K562 (cell line): ENCODE data around the gene SLX4IP. TPM values are rescaled to one million over a fixed set of nuclear protein-coding genes. Genes with fewer than 3 reads are reported as not detected.

Source experiments
- ATAC-seq: fragments of 200-7000 bp; cut with Tn5 transposase; 3 replicates; pipeline ENCODE4 v1.9.1; 2020; ENCODE audit warnings: moderate library complexity
- BruUV-seq: library from RNA; stranded (reverse); fragments of 400-500 nt; replicated peaks from 2 replicates; lab custom pipeline; 2021; lab: Mats Ljungman, UMichigan
- CTCF ChIA-PET: fragments of 300-600 bp; formaldehyde crosslinking; extraction: SDS; loops from one replicate; lab custom pipeline; 2021; ENCODE audit warnings: low intra/inter-chr PET ratio; lab: Yijun Ruan, JAX
- POLR2A ChIA-PET: fragments of 300-600, 350-650 bp; sonication (Branson Sonifier 250); formaldehyde crosslinking; extraction: SDS; loops from one replicate; lab custom pipeline; 2021; ENCODE audit warnings: antibody characterized with exemption, inconsistent platforms; lab: Yijun Ruan, JAX
- DNase-seq, 4 experiments: peaks; one replicate each; pipeline versions ENCODE4 v3.0.0 to v3.0.0-alpha.2; 2011 to 2018; ENCODE audit warnings: low spot score in 3 of 4, mixed read lengths in 3 of 4; ENCODE audit errors: extremely low read depth in 1 of 4
- FAIRE-seq: peaks from 2 replicates; lab custom pipeline; 2011; peaks lifted over from hg19 to GRCh38; lab: Jason Lieb, UNC
- H2AFZ ChIP-seq: 2 replicates; pipeline ENCODE4 v1.6.0; 2011; ENCODE audit warnings: low read depth, low read length, control low read depth, inconsistent platforms
- H3K27ac ChIP-seq: fragments of 200-600 bp; 3 replicates; pipeline ENCODE4 v1.8.0; 2011; ENCODE audit warnings: low read depth, mild to moderate bottlenecking, control low read depth, inconsistent platforms, low read length, moderate library complexity, mixed read lengths; ENCODE audit errors: extremely low read depth
- H3K27me3 ChIP-seq, 2 experiments: fragments of 300-600 bp in 1 of 2; 2 replicates in 1 of 2; 3 replicates in 1 of 2; pipeline versions ENCODE4 v1.6.0 to v1.8.0; 2011; ENCODE audit warnings: inconsistent platforms in 2 of 2, low read length in 2 of 2, mild to moderate bottlenecking in 1 of 2, mixed read lengths in 1 of 2, moderate library complexity in 1 of 2; ENCODE audit not compliant: control insufficient read depth in 2 of 2, insufficient read depth in 2 of 2
- H3K36me3 ChIP-seq: fragments of 300-600 bp; 3 replicates; pipeline ENCODE4 v1.8.0; 2011; ENCODE audit warnings: mild to moderate bottlenecking, low read length, inconsistent platforms; ENCODE audit not compliant: control insufficient read depth, insufficient read depth
- H3K4me1 ChIP-seq, 2 experiments: fragments of 200-600 bp in 1 of 2; replicated peaks in 1 of 2; 2 replicates in 1 of 2; 3 replicates in 1 of 2; pipeline versions ENCODE4 v1.5.1 to v1.8.0; 2011; ENCODE audit warnings: inconsistent platforms in 2 of 2, low read length in 2 of 2, mild to moderate bottlenecking in 1 of 2, mixed read lengths in 1 of 2, moderate library complexity in 1 of 2; ENCODE audit not compliant: control insufficient read depth in 2 of 2, insufficient read depth in 2 of 2
- H3K4me2 ChIP-seq: 2 replicates; pipeline ENCODE4 v1.6.1; 2011; ENCODE audit warnings: low read length, control low read depth, inconsistent platforms, mixed read lengths; ENCODE audit not compliant: insufficient read depth
- H3K4me3 ChIP-seq: fragments of 200-600 bp; sonication (generic), shearing (Covaris generic); 2 replicates; pipeline ENCODE4 v1.5.1; 2016; ENCODE audit warnings: control low read depth, inconsistent platforms
- H3K79me2 ChIP-seq: fragments of 200-600 bp; 3 replicates; pipeline ENCODE4 v1.8.0; 2011; ENCODE audit warnings: low read length, inconsistent platforms; ENCODE audit not compliant: control insufficient read depth, insufficient read depth
- H3K9ac ChIP-seq, 2 experiments: 2 replicates each; pipeline versions ENCODE4 v1.6.0 to v1.6.1; 2011; ENCODE audit warnings: low read depth in 2 of 2, low read length in 2 of 2, control low read depth in 1 of 2, inconsistent platforms in 1 of 2, mild to moderate bottlenecking in 1 of 2, mixed read lengths in 1 of 2; ENCODE audit not compliant: insufficient read depth in 1 of 2
- H3K9me1 ChIP-seq: one replicate; pipeline ENCODE4 v1.6.0; 2011; ENCODE audit warnings: inconsistent platforms, mild to moderate bottlenecking, low read length, moderate library complexity; ENCODE audit not compliant: control insufficient read depth, insufficient read depth
- H3K9me3 ChIP-seq: replicated peaks from 2 replicates; pipeline ENCODE4 v1.5.1; 2011; ENCODE audit warnings: low read depth, low read length, inconsistent platforms; ENCODE audit not compliant: control insufficient read depth, insufficient read depth
- H4K20me1 ChIP-seq: replicated peaks from 2 replicates; pipeline ENCODE4 v1.6.1; 2011; ENCODE audit warnings: low read length, inconsistent platforms, mixed read lengths; ENCODE audit not compliant: control insufficient read depth, insufficient read depth
- BRD4 ChIP-seq: fragments of 200-600 bp; sonication (generic); IDR thresholded peaks from 2 replicates; pipeline ENCODE4 v1.6.1; 2017; ENCODE audit warnings: inconsistent platforms
- ETV1 ChIP-seq: fragments of 450-650 bp; conservative IDR thresholded peaks from 2 replicates; pipeline ENCODE4 v1.6.1; 2016; ENCODE audit warnings: missing genetic modification characterization, control low read depth, low read depth, missing compliant biosample characterization
- KLF6 ChIP-seq: fragments of 250-450 bp; sonication (Bioruptor Pico); IDR thresholded peaks from 2 replicates; pipeline ENCODE4 v1.4.0; 2020; ENCODE audit warnings: mild to moderate bottlenecking, moderate library complexity, borderline replicate concordance
- LEF1 ChIP-seq: fragments of 450-650 bp; IDR thresholded peaks from 2 replicates; pipeline ENCODE4 v1.6.1; 2016; ENCODE audit warnings: mild to moderate bottlenecking
- NKRF ChIP-seq: fragments of 450-650 bp; IDR thresholded peaks from 2 replicates; pipeline ENCODE4 v1.6.1; 2016; ENCODE audit warnings: borderline replicate concordance
- PHF21A ChIP-seq: fragments of 450-650 bp; IDR thresholded peaks from 2 replicates; pipeline ENCODE4 v1.6.1; 2017; ENCODE audit warnings: low read depth, borderline replicate concordance
- PURB ChIP-seq: sonication (generic); formaldehyde crosslinking; IDR thresholded peaks from 2 replicates; pipeline ENCODE4 v1.9.0; 2021; ENCODE audit warnings: low read depth, mild to moderate bottlenecking, missing genetic modification reagents
- RNF2 ChIP-seq: sonication (generic); IDR thresholded peaks from 2 replicates; pipeline ENCODE4 v1.6.1; 2016
- XRCC5 ChIP-seq: fragments of 200-400 bp; formaldehyde crosslinking; IDR thresholded peaks from 2 replicates; pipeline ENCODE4 v1.6.1; 2017; ENCODE audit warnings: low read depth, mild to moderate bottlenecking, low read length
- ZNF12 ChIP-seq: sonication (generic); formaldehyde crosslinking; IDR thresholded peaks from 2 replicates; pipeline ENCODE4 v1.4.0; 2020; ENCODE audit warnings: mild to moderate bottlenecking, missing genetic modification reagents
- ZNF224 ChIP-seq: sonication (generic); formaldehyde crosslinking; IDR thresholded peaks from 2 replicates; pipeline ENCODE4 v1.8.0; 2022; ENCODE audit warnings: mild to moderate bottlenecking, missing genetic modification reagents
- ZNF778 ChIP-seq: fragments of 450-650 bp; formaldehyde crosslinking; IDR thresholded peaks from 2 replicates; pipeline ENCODE4 v1.4.0; 2020; ENCODE audit warnings: mild to moderate bottlenecking, moderate library complexity
- ZNF79 ChIP-seq: fragments of 250-450 bp; sonication (Bioruptor Pico); IDR thresholded peaks from 2 replicates; pipeline ENCODE4 v1.4.0; 2020; ENCODE audit warnings: low read depth, mild to moderate bottlenecking, moderate library complexity
- WGBS: fragments of 100-300 bp; shearing (Covaris generic); methylation state at CpG from one replicate; pipeline ENCODE4 v1.1.6; 2016; ENCODE audit warnings: low coverage, mixed read lengths; ENCODE audit not compliant: insufficient coverage; ENCODE audit errors: missing lambda C conversion rate; 5-methylcytosine and 5-hydroxymethylcytosine counted together
- in situ Hi-C: fragments of 300-500 bp; cut with MboI; formaldehyde crosslinking; loops from 4 replicates; pipeline ENCODE4 v1.15.0; 2018; ENCODE audit warnings: inconsistent platforms, mixed read lengths
- intact Hi-C: fragments of 100-400 bp; cut with micrococcal nuclease; formaldehyde crosslinking; loops from 2 replicates; pipeline ENCODE4 v1.14.2; 2022
- polyA plus RNA-seq, 8 experiments: library from polyadenylated mRNA; depleted of rRNA in 4 of 8; stranded (reverse) in 5 of 8; unstranded in 3 of 8; fragments of >200 nt; fragmentation: Nextera tagmentation in 2 of 8; fragmentation: Illumina TruSeq in 1 of 8; extraction: Ambion mirVana in 2 of 8; extraction: Trizol in 1 of 8; gene quantifications; 2 replicates each; pipeline versions ENCODE4 v1.2.1 to v1.2.3, GENCODE V29; 2011 to 2014; ENCODE audit warnings: inconsistent platforms in 1 of 8, missing spikeins in 1 of 8
- total RNA-seq, 7 experiments: library from RNA; depleted of rRNA in 6 of 7; stranded (reverse); fragments of >200 nt in 6 of 7; fragmentation: Illumina TruSeq in 2 of 7; extraction: Trizol in 2 of 7; gene quantifications; 2 replicates each; pipeline versions ENCODE4 v1.2.1 to v1.2.3, GENCODE V29; 2011 to 2021; ENCODE audit warnings: low replicate concordance in 1 of 7
- TF ChIP-seq, protein P1 (sequence below), 2 experiments: IDR thresholded peaks; 2 replicates each; pipeline ENCODE4 v1.6.1; 2012; ENCODE audit warnings: improper control_type of control experiment in 2 of 2, low read depth in 2 of 2, low read length in 2 of 2, borderline replicate concordance in 1 of 2
- TF ChIP-seq, protein P2 (sequence below), 2 experiments: IDR thresholded peaks; 2 replicates each; pipeline ENCODE4 v1.6.1; 2011; ENCODE audit warnings: borderline replicate concordance in 1 of 2, control low read depth in 1 of 2, low read depth in 1 of 2, low read length in 1 of 2, mild to moderate bottlenecking in 1 of 2, mixed read lengths in 1 of 2, moderate library complexity in 1 of 2; ENCODE audit not compliant: insufficient read depth in 1 of 2, insufficient read length in 1 of 2, poor library complexity in 1 of 2, severe bottlenecking in 1 of 2; ENCODE audit errors: extremely low read depth in 1 of 2

Gene SLX4IP
- total and polyA plus RNA-seq, 9 of the 15 experiments (the other 6 are each of a cell fraction or from before 2014, with no cell fraction given), result 1.5 to 5.9 (median 3.5) TPM

DNA sequence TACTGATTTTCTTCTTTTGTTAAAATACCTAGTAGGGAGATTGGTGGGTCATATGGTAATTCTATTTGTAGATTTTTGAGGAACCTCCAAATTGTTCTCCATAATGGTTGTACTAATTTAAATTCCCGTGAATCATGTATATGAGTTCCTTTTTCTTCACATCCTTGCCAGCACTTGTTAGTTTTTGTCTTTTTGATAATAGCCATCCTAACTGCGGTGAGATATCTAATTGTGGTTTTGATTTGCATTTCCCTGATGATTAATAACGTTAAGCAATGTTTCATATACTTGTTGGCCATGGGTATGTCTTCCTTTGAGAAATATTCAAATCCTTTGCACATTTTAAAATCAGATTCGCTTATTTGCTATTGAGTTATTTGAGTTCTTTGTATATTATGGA is 127.8 kb downstream of the SLX4IP start (continued):
- TF ChIP-seq, protein P1, sequence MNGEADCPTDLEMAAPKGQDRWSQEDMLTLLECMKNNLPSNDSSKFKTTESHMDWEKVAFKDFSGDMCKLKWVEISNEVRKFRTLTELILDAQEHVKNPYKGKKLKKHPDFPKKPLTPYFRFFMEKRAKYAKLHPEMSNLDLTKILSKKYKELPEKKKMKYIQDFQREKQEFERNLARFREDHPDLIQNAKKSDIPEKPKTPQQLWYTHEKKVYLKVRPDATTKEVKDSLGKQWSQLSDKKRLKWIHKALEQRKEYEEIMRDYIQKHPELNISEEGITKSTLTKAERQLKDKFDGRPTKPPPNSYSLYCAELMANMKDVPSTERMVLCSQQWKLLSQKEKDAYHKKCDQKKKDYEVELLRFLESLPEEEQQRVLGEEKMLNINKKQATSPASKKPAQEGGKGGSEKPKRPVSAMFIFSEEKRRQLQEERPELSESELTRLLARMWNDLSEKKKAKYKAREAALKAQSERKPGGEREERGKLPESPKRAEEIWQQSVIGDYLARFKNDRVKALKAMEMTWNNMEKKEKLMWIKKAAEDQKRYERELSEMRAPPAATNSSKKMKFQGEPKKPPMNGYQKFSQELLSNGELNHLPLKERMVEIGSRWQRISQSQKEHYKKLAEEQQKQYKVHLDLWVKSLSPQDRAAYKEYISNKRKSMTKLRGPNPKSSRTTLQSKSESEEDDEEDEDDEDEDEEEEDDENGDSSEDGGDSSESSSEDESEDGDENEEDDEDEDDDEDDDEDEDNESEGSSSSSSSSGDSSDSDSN (IDR thresholded peaks at IDR 0.05; ENCODE audit: borderline replicate concordance in 1 of 2, low read depth in 2 of 2, low read length in 2 of 2), result no peak
- TF ChIP-seq NKRF, result no peak

- TF ChIP-seq RNF2, result no peak
- TF ChIP-seq ETV1, result no peak
- no peak for TF ChIP-seq PHF21A
- no peak for TF ChIP-seq ZNF224 (CRISPR knock-in tag)
- no peak for TF ChIP-seq ZNF778 (CRISPR knock-in tag)
- TF ChIP-seq LEF1, result no peak
- no peak for TF ChIP-seq KLF6 (CRISPR knock-in tag)
- TF ChIP-seq BRD4, result no peak
- no peak for TF ChIP-seq XRCC5
- no peak for TF ChIP-seq ZNF12 (CRISPR knock-in tag)
- no peak for TF ChIP-seq PURB (CRISPR knock-in tag)
- TF ChIP-seq, protein P2, sequence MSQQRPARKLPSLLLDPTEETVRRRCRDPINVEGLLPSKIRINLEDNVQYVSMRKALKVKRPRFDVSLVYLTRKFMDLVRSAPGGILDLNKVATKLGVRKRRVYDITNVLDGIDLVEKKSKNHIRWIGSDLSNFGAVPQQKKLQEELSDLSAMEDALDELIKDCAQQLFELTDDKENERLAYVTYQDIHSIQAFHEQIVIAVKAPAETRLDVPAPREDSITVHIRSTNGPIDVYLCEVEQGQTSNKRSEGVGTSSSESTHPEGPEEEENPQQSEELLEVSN (IDR thresholded peaks at IDR 0.05; ENCODE audit: borderline replicate concordance in 1 of 2, extremely low read depth in 1 of 2, insufficient read depth in 1 of 2, insufficient read length in 1 of 2, low read depth in 1 of 2, low read length in 1 of 2, poor library complexity in 1 of 2, severe bottlenecking in 1 of 2), result no peak
- no peak for TF ChIP-seq ZNF79 (CRISPR knock-in tag)
- Histone ChIP-seq H3K4me1 (no peaks in the 10 kb centered on the region), H3K36me3 (no peaks in the 10 kb centered on the region), H3K79me2 (no peaks in the 10 kb centered on the region), H2AFZ (no peak overlapping the region), H3K9me1 (no peaks in the 10 kb centered on the region), H3K4me3 (no peak overlapping the region), H3K27ac (no peak overlapping the region), H4K20me1 (no peaks in the 10 kb centered on the region), H3K9me3 (no peaks in the 10 kb centered on the region), H3K9ac (no peak overlapping the region), H3K4me2 (no peak overlapping the region), H3K27me3 (no peaks in the 10 kb centered on the region)
- ChIA-PET CTCF (no interaction called here), POLR2A (no interaction called here)
- 48% methylated on average over 3 of the region's 3 CpGs for WGBS
- DNase-seq (no peak), ATAC-seq (no peak), FAIRE-seq (no peak)
- in situ Hi-C loops (no loop called here), intact Hi-C loops (no loop called here)
- no TSS peak for BruUV-seq
These were observed 128.9 kb downstream of the SLX4IP start for GRCh38 chr20:10563935-10564492.
